HG02884 (cell line): ENCODE results near the gene JMJD4.
A peak's percentile ranks its signal among the peaks of the same experiment; 100 is the strongest.

Source experiments
- ATAC-seq: cut with Tn5 transposase; IDR thresholded peaks from one replicate; pipeline ENCODE4 v1.9.1; 2021; ENCODE audit warnings: mild to moderate bottlenecking, moderate library complexity; ENCODE audit not compliant: unreplicated experiment

Gene JMJD4

DNA sequence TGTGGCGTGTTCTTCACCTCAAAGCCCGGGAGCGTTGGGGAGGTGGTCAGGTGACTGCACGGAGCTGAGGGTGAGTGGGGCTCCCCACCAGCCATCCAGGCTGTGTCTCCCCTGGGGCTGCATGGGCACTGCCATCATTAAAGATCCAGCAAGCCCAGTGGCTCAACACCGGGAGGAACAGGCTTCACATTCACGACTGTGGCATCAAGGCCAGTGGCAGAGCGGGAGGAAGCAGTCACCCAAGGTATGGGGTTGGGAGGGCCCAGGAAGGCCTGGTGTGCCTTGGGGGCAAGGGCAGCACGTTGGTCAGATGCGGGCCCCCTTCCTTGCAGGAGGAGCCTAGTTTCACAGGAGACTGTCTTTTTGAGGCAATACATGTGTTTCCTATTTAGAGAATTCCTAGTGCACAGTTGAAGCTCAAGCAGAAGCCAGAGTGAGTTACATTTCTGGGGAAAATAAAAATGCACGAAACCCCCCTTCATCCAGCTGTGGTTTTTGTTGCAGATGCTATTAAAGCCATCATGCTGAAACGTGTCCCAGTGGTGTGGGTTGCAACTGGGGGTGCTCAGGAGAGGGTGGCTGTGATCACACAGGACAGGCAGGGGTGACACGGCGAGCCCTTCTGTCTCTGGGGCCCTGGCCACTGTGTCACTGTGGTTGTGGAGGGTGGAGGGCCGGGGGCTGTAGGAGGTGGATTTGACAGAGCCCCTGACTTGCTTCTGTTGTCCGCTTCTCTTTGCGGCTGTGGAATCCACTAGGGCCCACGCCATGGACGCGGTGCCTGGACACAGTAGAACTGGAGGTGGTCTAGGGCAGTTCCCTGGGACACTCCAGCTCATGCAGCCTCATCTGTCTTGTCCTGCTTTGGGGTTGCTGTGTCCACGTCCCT lies 34.2 kb upstream of the JMJD4 start:
- ATAC-seq, result no peak

DNA sequence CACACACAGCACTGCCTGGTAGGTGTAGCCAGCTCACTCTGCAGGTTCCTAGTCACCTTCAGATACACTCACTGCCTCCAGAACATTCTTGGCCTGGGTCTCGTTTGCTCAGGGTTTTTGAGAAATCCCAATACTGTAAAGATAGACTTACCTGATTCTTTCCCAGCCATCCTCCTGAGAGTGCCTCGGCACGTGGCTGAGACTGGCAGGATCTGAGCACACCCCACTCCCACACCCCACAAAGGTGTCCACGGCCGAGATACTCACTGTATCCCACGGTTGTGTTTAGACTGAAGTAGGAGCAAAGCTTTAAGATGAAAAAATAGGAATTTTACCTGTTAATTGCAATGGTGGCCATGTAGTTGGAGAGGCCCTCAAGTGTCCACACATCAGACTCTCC lies 33.5 kb upstream of the JMJD4 start:
- ATAC-seq, result no peak

DNA sequence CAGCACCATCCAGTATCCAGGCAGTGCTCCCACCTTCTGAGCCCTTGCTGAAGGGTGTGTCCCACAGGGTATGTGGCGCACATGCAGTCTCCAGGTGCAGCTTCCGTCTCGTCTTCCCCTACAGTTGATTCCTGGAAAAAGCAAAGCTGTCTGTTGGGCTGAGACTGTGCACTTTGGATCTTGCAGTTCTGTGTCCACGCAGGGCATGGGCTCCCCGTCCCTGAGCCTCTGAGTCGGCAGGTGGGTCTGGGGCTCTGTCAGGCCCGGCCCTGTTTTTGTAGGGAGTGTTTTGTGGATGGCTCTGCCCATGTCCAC lies 33.0 kb upstream of the JMJD4 start:
- ATAC-seq, result no peak

DNA sequence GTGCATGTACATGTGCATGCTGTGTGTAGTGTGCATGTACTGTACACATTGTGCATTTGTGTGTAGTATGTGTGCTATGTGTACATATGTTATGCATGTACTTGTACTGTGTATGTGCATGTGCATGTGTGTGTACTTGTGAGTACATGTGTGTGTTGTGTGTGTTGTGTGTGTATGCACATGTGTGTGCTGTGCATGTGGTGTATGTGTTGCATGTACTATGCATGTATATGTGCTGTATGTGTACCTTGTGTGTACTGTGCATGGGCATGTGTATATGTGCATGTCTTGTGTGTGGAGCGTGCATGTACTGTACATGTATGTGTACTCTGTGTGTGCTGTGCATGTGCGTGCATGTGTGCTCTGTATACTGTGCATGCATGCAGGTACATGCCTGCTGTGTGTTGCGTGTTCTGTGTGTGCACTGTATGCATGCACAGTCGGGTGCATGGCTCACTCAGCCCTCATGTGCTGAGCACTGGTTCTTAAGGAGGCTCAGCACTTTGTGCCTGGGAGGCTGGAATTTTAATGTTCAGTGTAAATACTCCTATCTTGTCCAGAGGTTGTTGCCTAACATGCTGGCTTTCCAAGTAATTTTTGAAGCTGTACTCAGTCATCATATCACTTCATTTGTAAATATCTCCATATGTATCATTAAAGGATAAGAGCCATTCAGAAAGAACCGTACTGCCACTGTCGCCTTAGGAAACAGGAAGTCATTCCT lies 32.5 kb upstream of the JMJD4 start:
- no peak for ATAC-seq

DNA sequence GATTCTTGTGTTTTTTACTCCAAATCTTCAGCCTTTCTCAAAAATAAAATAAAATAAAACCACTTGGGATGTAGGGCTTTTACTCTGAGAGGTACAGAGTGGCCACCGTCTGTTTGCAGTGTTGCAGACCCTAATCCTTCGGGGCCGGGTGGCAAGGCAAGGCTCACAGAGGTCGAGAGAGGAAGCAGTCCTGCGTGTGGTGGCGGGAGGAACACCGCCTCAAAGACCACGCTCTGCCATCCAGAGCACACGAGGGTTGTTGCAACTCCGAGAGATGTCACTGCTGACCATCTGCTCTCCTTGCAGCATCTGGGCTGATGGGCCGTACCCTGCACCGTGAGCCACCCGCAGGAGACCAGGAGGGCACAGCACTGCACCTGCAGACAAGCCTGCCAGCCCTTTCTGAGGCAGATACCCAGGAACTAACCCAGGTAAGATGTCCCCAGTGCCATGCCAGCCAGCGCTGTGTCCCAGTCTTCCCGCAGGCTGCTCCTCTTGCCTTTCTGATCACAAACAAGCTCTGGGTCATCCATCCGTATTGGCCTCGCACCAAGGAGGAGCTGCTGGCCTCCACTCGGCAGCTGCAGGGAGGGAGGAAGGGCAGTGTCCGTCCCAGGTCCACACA lies 31.7 kb upstream of the JMJD4 start:
- ATAC-seq, result no peak

DNA sequence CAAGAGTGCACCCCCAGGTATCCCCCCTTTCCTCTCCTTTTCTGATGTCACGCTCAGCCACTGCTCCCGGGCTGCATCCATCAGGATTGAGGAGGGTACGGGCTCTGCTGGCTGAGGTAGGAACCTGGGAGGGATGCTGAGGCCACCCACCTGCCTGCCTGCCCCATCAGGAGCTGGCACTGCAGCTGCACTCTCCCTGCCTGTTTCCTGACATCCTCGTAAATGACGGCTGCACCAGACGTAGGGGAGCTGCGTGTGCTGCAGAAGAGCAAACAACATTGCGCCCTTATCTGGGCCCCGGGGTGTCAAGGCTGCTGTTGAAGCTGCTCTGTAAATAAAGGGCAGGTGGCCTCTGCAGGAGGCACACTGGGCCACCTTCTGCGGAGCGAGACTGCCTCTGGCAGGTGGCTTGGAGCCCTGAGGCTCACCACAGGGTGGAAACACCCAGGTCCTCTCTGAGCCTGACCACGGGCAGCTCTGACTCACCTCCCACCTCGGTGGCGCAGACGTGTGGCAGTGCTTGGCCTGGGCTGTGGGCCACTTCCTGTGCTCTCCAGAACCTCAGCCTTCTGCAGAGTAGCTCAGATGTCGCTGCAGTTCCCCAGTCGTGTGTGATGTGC lies 31.0 kb upstream of the JMJD4 start:
- no peak for ATAC-seq

DNA sequence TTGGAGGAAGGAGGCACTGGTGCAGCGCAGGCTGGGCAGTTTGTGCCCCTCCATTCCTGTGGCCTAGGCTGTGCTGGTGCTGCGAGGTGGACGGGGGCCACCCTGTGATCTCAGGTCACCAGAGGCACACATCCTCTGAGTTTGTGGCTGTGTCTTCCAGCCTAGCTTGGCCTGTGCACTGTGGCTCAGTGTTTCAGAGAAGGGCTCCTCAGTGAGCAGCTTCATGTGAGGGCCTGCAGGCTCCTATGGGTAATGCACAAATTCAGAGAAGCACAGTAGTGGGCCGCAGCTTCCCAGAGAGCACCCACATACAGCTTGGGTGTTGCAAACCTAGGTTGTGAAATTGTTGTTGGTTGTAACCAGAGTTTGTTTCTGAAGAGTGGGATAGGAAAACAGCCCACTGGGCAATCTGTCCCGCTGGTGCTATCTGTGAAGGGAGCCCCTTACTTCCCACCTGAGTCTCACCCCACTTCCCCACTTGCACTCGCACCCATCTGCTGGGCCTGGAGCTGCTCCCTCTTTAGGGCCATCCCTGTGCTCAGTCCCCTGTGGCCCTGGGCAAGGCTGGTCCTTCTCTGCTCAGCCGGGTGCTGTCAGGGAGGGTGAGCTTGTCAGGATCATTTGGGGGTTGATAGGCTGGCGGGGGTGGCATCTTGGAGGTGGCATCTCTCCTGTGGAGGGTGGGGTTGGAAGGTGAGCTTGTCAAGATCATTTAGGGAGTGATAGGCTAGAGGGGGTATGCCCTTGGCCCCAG lies 30.3 kb upstream of the JMJD4 start:
- ATAC-seq, result no peak

DNA sequence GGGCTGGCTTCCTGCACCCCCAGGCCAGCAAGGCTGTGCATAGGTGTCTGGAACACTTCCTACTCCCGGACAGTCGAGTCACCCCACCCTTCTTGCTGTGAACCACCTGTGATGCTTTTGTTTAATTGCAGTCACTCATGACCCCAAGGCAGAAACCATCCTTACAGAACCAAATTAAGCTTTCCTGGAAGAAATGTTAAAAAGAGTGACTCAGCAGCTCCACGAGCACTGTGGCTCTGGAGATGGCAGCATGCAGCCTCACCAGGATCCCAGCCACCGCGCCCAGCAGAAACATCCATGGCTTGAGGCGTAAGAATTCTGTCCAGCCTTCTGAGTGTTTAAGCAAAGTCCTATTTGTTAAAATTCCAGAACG lies 28.9 kb upstream of the JMJD4 start:
- no peak for ATAC-seq

DNA sequence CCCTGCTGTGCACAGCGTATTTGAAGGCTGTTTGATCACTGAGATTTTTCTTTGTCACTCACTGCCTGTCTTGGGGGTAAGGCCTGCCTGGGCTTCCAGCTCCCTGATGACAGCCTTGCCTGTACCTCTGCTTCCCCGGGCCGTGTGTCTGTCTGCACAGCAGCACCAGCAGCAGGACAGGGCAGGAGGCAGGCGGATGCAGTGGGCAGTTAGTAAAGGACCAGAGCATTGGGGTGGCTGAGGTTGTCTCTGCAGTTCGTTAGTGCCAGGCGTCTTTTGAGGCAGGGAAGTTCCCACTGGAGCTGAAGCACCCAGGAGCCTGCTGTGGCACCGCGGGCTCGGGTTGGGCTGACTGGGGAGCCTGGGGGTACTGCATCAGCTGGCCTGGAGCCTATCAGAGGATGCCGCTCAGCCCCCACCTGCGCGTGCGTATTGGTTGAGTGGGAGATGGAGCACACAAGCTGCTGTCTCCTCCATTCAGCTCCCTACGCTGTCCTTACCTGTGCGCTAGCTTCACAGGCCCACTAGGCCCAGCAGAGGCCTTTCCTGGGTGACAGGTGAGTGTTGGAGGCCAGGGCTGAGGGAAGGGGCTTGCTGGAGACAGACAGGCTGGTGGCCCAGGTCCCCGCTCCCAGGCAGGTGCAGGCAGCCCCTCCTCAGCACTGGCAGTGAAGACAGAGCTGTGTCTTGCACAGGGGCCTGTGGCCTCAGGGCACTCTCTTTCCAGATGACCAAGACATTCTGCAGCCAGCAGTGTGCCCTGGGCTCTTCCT lies 28.3 kb upstream of the JMJD4 start:
- ATAC-seq, result no peak

DNA sequence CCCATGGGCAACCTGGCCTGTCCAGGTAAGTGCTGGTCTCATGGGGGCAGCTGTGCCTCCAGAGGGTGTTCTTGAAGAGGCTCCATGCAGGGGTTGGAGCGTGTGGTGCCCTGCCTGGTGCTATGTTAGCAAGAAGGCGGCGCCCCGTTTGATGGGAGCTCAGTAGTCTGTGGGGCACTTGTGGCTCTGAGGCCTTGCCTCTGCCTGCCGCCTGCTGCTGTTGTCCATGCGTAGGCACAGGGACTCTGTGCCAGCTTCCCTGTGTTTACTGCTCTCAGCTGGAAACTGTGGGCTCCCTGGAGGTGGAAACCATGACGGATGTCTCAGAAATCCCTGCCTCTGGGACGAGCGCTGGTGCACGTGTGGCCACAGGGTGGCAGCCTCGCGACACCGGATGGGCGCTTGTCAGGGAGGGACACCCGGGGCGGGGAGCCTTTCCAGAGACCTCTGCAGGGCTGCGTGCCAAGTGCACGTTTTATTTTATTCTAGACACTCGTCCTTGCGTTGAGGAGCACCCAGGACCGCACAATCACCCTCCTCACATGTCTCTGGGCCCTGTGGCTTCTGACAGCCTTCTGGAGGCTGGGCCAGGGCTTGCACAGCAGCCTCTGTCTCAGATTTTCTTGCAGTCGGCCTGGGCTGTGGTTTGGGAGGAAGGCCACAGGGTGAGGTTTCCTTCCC lies 27.3 kb upstream of the JMJD4 start:
- ATAC-seq, result peak; percentile 61

DNA sequence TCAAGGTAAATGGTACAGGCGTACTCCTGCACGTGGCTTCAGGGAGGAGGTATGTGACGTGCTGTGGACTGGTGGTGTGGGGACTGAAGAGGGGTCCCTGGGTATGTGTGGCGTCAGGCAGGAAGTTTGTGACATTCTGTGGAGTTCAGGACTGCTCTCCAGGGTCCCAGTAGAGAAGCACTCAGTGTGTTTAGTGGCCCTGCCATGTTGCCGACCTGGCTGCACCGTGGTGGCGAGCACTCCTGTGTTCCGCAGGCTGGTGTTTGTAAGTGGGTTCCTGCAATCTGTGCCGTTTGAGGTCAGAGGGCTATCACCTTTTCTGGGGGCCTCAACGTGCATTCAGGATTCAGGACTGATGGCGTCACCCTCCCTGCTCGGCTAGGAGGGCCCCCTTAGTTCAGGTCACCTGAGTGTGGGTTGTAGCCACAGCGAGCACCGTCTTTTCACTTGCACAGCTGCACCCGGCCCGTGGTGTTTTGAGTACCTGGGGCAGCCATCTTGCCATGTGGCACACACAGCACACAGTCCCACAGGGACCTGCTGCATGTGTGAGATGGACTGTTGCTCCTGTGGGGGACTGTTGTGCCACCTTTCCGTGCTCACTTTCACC lies 26.6 kb upstream of the JMJD4 start:
- ATAC-seq, result no peak

DNA sequence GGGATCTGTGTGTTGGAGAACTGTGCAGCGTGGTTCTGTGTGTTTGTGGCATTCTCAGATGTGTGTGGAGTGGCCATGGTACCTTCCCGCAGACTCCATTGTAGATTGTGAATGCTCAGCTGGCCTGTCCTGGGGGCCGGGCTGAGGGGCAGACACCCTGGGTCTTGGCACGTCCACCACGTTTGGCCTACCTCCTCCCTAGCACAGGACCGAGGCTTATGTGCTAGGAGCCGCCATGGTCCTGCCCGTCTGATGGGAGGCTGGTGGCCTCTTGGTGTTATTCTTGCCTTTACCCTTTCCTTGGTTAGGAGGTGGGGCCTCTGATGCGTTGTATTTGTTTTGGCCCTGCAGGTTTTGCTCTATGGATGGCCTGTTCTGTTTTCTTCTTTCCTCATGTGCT lies 25.3 kb upstream of the JMJD4 start:
- ATAC-seq, result no peak

DNA sequence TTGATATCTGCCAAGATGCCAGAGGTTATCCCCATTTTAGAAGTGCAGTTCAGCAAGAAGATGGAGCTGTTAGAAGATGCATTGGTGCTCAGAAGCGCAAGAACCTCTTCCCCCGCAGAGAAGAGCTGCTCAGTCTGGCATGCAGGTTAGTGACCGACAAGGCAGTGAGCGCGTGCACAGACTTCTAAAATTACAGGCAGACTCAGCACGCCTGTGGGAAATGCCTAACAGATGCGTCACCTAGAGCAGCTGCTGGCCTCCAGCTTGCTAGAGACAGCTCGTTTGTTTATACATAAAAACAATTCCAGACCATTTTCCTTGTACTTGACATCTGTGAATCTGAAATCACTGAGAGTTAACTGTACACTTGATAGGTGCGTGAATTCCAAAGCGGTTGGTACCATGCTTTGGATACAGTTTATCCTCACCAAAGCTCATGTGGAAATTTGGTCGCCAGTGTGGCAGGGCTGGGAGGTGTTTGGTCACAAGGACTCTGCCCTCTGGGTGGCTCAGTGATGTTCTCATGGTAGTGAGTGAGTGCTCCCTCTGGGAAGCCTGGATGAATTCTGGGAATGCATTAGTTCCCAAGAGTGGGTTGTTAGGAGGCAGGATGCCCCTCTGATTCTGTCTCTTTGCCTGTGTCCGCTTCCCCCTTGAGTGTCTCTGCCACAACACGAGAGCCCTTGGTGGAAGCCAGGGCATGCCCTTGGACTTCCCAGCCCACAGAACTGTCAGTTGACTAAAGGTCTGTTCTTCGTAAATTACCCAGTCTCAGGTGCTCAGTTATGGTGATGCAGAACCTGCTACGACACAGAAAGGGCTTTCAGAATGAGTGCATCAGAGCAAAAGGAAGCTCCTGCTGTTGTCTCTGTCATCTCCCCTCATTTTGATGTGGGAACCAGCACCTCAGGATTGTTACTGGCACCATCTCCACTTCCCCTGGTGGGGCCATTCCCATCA lies 24.5 kb upstream of the JMJD4 start:
- ATAC-seq, result no peak

DNA sequence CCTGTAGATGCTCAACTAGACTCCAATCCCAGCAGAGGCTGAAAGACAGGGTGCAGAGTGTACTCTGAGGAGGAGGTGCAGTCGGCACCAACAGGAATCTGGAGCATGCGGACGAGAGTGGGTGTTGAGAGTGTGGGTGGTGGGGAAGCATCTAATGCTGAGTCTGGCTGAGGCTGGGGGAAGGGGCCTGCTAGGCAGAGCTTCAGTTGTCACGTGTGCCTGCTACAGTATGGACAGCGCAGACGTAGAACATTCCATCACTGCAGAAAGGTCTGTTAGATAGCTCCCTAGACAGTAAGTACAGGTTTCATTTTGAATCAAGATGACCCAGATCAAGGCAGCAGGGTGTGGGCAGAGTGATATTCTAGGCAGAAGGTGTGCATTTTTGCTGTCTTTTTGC lies 23.3 kb upstream of the JMJD4 start:
- peak; percentile 71 for ATAC-seq

DNA sequence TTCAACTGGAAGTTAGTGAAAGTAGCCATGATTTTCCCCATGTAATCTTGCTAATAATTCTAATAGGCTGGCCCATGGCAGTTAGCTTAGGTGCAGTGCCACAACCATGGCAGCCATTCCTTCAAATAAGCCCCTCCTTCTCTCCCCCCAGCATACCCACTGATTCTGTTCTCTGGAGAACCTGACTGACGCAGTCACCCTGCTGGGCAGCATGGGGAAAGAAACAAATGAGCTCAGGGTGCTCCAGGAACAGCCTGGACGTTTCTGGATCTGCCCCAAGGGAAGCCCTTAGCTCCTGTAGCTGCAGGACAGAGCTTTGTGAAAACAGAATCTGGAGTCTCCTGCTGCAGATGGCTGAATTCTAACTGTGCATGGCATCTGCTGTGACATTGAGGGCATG lies 22.7 kb upstream of the JMJD4 start:
- no peak for ATAC-seq

DNA sequence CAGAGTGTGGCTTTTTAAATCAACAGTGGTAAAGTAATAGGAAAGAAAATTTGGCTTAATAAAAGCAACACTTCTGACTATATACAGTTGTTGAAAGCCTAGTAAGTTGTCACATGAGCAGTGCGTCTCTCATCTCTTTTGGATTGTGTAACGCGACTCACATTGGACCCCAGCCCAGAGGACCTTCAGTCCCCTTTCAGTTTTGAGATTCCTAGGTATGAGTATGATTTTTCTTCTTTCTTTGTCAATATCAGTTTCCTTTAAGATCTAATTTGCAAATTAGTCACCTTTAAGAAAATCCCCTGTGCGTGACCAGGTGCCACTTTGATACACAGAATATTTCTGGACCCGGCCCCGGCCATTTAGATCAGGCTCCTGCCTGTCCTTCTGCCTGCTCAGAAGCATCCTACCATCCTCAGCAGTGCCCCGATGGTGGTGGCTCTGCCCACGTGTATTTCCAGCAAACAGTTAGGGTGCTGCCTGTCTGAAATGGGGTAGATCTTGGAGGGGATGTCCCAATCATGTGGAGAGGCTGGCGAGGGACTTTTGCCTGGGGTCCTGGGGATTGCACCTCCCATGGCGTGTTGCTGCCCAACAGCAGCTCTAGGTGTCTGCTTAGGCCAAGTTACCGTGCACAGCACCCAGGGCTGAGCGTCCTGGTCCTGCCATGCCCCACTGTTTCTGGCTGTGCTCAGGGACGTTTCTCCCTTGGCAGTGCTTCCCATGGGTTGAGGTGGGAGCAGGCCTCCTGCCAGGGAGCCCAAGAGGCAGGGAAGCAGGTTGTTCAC lies 21.3 kb upstream of the JMJD4 start:
- no peak for ATAC-seq

DNA sequence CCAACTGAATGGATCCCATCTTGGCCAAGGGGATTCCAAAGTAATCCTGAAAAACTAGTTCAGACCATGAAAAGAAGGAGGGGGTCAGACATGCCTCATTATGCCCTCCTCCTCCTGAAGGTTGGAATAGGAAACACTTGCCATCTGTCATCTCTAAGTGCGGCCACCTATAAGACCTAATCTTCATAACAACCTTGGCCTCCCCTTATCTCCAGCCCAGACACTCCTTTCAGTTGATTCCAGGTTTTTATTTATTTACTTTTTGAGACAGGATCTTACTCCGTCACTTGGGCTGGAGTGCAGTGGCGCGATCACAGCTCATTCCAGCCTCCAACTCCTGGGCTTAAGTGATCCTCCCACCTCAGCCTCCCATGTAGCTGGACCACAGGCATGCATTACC lies 19.9 kb upstream of the JMJD4 start:
- no peak for ATAC-seq
